GM21360 (cell line): ENCODE results near the gene PDGFD.

Source experiments
- ATAC-seq: cut with Tn5 transposase; IDR thresholded peaks from one replicate; pipeline ENCODE4 v1.9.1; 2021; ENCODE audit warnings: mild to moderate bottlenecking, moderate library complexity; ENCODE audit not compliant: unreplicated experiment

The PDGFD gene

DNA sequence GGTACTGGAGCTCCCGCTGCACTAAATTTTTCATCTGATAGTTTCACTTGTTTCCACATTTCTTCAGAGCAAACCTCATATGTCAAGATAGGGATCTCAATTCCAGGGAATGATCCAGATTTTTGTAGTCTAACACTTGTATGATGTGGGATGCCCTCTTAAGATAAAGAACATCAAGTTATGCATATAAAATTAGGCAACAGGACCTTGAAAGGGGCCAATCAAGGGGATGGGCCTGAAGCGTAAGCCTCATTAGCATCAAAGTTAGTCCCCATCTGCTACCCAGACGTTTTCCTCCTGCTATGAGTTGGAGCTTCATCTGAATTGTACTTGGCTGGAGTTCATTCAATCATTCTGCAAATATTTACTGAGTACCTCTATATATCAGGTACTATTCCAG, 17.5 kb downstream of the PDGFD start:
- ATAC-seq, result no peak

DNA sequence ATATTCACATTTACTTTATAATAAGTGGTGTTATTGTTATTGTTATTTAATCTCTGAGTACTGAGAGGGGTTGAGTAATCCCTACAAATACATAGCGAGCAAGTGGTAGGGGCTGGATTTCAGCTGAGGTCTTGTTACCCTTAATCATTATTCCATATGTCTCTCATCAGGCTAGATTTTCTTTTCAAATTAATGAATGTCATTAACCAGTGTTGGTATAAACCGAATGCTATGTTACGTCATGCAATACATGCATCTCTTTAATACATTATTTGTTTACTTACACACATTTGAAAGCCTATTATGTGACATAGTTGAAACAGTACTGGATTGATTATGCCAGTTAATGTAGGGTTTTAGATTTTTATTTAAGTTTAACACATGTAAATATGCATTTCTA, 18.9 kb downstream of the PDGFD start:
- no peak for ATAC-seq

DNA sequence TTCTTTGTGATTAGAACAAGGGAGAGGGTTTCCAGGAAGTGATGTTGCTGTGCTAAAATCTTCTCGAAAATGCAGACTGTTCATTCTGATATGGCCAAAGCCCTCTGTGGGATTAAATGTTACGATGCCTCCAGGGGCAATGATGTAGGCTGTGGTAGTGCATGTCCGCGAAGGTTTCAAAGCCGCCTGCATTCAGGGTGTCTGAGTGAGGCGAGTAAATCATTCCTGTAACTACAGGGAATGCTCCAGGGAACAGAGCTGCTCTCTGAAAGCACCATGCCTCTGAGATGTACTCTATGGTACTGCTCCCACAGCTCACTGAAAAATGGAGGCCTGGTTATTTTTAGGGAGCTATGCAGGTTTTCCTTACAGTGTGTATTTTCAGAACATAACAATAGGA, 21.2 kb downstream of the PDGFD start:
- ATAC-seq, result no peak

DNA sequence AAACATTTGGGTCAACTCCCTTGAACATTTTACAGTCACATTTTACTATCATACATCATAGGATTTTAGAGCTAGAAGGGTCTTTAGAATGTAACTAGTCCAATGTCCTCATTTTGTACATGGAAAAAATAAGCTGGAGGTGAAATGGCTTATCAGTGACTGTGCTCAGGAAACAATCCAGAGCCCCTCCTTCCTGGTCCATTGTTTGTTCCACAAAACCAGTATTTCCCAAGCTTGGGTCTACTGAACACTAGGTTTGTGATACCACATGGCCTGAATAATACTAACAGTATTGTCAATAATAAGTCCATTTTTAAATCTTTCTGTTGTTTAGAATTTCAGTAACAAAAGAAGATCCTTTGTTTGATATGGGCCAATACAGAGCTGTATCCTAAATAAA, 27.1 kb downstream of the PDGFD start:
- ATAC-seq, result no peak

DNA sequence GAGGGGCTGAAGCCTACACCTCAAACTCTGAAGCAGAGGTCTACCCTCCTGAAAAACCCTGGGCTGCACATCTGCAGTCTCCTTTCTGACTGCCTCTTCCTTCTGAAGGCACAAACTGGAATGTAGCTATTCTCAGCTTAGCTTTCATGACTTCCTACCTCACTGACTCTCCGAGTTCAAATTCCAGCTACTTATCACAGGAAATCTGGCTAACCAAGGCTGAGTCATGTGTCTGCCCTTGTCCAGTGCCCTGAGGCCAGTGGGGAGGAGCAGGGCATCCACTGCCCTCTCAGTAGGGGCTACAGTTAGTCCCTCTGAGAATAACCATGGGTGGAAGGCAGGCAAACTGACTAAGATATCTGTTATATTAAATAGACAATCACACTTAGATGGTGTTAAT, 29.2 kb downstream of the PDGFD start:
- ATAC-seq, result no peak

DNA sequence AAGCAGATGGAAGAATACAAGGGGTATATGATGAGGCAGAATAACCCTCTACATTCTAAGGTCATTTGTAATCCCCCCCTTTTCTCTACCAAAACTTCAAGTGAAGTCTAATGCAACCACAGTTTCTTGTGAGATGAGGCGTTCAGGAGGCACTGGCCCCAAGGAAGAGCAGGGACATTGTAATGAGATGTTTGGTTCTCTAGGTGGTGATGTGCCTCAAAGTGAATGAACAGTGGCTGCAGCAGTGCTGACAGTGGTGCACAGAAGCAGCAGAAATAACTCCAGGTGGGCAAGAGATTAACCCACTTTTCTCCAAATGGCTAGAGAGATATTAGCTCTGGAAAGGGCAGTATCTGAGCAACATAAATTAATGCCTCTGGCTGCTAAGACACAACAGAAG, 33.8 kb downstream of the PDGFD start:
- ATAC-seq, result no peak

DNA sequence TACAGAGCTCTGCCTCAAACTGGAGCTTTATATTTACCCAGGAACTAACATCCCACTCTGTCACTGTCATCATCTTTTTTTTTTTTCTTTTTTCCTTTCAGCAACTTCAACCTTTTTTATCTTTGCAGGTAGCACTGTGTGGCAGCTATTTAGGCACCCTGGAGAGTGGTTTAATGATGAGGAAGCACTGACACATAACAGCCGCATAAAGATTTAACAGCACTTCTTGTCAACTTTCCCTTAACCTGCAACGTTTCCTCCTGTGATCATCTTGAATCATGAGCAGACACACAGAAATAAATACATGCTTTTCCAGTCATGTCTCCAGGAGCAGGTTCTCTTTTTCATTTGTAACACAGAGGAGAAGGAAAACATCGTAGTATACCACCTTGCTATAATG, 34.8 kb downstream of the PDGFD start:
- ATAC-seq, result no peak

DNA sequence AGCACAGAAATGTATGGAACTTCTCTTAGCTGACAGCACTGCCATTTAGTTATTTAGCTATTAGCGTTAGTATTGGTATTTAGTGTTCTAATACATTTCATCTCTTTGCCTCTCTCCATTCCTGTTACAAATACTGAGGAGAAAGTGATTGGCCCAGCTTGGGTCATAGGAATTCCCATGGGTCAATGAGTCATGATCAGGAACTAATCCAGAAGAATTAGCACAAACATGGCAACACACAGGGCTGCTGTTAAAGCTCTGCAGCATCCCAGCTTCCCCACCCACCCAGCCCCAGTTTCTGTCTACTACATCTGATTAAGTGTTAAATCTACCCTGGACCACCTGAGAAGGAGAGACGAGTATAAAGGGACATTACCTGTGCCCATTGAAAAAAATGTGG, 36.1 kb downstream of the PDGFD start:
- no peak for ATAC-seq

DNA sequence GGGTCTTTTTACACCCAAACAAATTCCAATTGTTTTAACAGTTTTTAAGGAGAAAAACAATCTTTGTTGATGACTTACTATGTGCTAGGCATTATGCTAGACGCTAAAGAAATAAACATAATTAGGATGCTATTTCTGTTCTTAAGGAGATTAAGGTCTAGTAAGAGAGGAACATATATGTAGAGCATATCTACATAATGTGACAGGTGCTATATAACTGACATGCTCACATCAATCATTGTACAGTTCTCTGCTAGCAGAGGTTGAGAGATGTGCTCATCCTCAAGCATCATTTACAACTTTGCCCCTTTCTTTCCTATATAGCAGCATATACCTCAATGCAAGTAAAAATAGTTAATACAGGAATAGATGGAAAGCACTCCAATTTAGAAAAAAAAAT, 37.5 kb downstream of the PDGFD start:
- no peak for ATAC-seq

DNA sequence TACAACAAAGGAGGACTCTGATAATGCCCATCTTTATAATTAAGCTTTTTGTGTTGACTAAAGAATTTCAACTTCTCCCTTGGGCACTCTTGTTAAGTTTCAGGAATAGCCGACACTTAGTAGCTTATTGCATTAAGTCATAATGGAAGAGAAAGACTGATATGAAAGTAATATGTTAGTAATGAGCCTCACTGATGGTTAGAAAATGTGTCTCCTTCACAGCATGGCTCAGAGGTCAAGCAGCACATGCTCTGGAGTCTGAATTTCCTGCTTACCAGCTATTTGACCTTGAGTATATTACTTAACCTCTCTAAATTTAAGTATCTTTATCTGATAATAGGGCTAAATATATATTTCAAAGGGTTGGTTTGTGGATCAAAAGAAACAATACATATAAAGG, 39.0 kb downstream of the PDGFD start:
- no peak for ATAC-seq

DNA sequence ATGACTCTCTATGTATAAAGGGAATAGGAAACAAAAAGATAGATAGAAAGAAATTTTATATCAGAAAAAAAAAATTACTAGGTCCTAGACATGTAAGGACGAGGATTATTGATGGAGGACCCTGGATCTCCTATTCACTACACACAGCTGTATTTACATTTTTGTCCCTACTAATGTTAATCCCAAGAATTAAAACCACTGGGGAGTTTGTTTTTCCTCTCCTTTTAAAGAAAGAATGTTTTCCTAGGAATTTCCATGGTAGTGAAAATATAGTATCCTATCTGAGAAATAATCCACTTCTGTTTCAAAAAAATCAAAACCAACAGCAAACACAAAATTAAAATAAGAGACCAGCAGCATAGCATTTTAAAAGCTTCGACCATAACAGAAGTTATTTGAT, 41.1 kb downstream of the PDGFD start:
- ATAC-seq, result no peak

DNA sequence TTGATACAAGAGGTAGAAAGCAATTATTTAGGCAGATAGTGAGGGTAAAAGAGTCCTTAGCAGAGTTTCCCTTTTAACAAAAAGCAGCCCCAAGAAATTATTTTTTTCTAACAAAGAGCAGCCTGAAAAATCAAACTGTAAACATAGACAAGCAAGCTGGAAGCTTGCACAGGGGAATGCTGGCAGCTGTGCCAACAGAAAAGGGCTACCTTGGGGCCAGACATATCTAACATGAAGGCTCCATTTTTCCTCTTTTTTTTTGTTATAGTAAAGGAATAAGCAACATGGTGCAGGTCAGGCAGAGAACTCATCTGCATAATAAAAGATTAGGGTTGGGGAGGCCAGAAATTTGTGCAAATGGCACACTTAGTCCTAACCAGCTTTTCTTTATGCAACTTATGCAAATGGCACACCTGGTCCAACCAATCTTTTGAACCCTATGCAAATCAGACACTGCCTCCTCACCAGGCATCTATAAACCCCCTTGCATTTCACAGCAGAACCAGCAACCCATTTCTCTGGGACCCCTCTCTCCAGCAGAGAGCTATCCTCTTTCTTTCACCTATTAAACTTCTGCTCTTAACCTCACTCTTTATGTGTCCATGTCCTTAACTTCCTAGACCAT, 41.8 kb downstream of the PDGFD start:
- no peak for ATAC-seq

DNA sequence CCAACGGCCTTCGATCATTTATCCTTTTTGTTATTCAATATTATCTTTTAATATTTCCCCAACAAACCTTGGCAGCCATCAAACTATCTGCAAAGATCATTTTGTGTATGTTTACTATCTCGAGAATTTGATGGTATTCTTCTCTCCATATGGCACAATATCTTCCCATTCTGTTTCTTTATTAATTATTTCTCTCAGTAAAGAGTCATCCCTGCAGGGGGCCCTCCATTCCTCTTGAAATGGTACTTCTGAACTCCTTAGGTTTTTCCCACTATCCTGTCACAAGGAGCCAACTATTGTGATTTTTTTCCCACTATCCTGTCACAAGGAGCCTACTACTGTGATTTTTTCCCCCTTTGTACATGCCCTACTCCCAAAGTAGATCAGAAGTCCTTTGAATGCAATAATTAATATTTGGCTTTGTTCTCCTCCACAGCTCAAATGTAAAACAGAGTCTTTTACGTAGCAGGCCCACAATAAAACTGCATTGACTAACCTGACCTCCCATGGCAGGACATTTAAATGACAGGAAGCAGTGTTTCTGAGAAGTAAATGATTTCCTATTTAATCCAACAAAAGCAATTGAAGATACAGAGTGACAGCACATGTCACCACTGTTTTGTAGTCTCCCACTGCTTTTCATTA, 43.3 kb downstream of the PDGFD start:
- ATAC-seq, result no peak

DNA sequence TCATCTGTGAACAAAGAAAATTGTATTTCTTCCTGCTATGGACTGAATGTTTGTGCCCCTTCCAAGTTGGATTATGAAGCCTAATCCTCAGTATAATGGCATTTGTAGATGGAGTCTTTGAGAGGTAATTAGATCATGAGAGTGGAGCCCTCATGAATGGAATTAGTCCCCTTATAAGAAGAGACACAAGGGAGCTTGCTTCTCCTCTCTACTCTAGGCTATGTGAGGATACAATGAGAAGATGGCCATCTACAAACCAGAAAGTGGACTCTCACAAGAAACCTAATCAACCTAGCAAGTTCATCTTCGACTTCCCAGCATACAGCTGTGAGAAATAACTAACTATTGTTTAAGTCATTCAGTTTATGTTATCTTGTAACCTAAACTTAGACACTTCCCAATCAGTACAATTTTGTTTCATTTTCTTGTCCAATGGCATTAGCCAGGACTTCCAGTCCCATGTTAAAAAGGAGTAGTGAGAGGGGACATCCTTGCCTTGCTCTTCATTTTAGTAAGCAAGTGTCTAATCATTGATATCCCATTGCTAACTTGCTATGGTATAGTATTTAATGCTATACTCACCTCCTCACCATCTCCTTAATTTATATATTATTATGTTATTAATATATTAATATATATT, 45.7 kb downstream of the PDGFD start:
- no peak for ATAC-seq

DNA sequence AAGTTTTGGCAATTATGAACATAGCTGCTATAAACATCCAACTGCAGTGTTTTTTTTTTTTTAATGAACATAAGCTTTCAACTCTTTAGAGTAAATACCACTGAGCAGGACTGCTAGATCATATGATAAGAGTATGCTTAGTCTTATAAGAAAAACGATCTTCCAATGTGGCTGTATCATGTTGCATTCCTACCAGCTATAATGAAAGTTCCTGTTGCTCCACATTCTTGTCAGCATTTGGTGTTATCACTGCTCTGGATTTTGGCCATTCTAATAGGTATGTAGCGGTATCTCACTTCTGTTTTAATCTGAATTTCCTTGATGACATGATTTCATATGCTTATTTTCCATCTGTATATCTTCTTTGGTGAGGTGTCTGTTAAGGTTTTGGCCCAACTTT, 50.4 kb downstream of the PDGFD start:
- no peak for ATAC-seq

DNA sequence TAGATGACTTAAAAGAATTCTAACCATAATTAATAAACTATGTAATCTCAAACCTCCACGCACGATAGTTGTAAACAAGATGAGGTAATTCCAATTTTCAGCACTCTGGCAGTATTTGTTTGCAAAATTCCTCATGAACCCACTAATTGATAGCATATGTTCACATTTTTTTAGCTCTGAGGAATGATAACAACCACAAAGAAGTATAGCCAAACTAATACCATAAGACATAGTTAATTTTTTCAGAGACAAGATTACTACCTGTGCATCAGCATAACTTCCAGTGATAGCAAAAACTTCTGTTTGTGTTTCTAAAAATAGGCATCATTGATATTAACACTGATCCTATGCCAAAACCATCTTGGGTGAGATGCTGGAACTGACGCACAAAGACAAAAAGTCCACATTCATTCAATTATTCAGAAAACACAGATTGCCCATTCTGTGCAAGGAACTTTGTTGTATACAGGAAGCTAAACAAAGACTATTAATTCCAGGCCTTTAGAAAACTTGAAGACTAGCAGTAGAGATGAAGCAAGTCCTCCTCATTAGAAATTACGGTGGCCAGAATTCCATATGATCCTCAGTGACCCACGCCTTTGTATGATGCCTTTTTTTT, 57.7 kb downstream of the PDGFD start:
- ATAC-seq, result no peak

DNA sequence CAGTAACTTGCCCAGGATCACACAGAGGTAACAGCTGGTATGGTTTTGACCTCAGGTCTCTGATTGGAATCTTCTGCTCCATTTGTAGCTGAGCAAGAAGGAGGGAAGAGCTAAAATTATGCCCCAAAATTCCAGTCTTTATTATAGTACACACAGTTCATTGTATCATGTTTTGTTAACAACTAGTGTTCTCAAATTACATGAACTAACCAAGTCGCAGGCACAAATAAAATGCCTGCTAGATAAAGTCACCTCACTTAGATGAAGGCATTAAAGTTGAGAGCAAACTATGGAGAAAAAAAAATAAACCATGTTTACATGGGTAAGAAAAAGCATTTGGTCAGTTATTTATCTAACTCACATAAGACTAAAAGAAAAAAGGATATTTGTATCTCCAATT, 58.8 kb downstream of the PDGFD start:
- no peak for ATAC-seq

DNA sequence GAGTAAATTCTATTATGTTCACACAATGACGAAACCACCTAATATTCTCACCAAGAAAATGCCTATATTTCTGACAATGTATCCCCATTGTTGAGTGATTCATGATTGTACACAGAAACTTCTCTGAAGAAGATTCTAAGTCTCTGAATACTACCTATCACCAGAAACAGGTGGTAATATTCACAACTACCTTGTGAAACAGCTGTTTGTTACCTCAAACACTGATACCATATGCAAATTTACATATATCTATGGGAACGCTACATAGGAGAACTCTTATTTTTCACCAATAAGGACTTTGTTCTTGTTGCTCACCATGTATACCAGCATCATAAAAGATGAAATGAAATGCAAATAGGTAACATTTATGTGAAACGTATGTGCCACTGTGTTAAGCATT, 59.3 kb downstream of the PDGFD start:
- ATAC-seq, result no peak

DNA sequence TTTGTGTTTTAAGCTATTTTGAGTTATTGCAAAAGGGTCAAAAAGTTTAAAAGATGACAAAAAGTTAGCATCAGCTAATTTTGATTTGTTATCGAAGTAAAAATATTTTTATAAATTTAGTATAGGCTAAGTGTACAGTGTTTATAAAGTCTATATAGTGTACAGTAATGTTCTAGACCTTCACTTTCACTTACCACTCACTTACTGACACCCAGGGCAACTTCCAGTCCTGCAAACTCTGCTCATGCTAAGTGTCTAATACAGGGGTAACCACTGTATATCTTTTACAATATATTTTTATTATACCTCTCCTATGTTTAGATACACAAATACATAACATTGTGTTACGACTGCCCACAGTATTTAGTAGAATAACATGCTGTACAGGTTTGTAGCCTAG, 59.7 kb downstream of the PDGFD start:
- ATAC-seq, result no peak

DNA sequence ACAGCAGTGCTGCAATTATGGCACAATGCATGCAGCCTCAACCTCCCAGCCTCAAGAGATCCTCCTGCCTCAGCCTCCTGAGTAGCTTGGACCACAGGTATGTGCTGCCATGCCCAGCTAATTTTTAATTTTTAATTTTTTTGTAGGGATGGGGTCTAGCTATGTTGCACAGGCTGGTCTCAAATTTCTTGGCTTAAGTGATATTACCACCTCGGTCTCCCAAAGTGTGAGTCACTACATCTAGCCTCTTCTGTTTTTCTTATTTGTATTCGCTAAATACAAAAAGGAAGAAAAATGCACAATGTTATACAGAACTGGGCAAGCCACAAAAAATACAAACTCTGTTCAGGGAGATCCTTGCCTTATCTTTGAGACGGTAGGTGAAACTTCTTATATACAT, 65.4 kb downstream of the PDGFD start:
- ATAC-seq, result no peak

DNA sequence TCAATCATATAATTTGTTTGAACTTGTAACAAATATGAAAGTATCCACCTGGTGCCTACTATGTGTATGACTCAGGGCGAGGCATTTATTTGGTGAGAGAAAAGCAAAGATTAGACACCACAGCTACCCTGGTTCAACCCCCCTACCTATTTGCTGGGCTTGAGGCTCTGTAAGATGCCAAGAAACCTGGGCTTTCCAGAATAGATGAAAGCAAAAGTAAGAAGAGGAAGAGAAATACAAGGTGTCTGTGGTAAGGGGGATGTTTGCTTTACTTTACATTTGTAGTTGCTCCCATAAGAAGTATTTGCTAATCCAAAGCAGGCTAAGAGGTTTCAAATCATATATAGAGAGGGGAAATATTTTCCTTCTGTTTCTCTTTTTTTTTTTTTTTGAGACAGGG, 65.8 kb downstream of the PDGFD start:
- ATAC-seq, result no peak

DNA sequence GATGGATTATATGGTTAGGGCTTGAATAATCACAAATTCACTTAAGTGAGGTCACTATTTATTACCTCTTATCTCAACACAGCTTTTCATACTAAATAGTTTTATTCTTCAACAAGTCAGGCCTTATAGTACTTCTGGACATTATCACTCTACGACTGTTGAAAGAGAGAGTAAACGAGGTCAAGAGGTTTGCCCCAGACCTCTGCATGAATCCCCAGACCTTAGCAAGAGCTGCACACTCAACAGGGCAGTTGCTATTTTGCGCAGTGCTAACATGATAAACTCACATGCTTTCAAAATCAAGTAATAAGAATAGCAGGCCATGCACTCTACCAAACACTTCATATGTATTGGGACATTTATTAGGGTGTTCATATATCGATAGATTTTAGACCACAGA, 67.0 kb downstream of the PDGFD start:
- no peak for ATAC-seq
